PC-3 (cell line): Measurements from ENCODE around the gene SLC24A3.

Experiments
- EZH2 ChIP-seq: fragments of 300-600 bp; sonication (generic); IDR thresholded peaks from one replicate; pipeline ENCODE4 v1.6.1; 2017; ENCODE audit warnings: antibody characterized with exemption, mild to moderate bottlenecking, low read length; ENCODE audit not compliant: unreplicated experiment
- EZH2phosphoT487 ChIP-seq: fragments of 300-600 bp; sonication (generic); IDR thresholded peaks from 2 replicates; pipeline ENCODE4 v1.6.1; 2018; ENCODE audit warnings: mild to moderate bottlenecking, antibody characterized with exemption, low read length, borderline replicate concordance
- TF ChIP-seq, protein P1 (sequence below): fragments of 300-600 bp; sonication (generic); conservative IDR thresholded peaks from 2 replicates; pipeline ENCODE4 v1.5.1; 2017; ENCODE audit warnings: antibody characterized with exemption, low read depth, mild to moderate bottlenecking, low read length

DNA sequence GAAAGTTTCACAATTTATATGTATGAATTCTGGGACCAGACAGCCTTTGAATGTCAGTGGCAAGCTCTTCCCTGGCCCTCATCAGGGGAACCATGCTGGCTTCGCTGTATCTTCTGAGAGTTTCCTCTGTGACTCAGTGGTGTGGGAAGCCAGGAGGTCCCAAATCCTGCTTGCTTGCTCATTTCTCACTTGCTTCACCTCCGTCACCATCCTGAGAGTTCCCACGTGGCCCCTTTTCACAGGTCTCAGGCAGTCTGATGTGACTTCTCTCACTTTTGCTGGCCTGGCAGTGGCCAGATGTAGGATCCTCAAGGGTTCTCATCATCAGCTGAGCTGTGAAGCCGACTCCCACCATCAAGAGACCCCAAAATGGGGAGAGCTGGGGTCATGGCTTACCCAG, 517.2 kb downstream of the SLC24A3 start:
- TF ChIP-seq, protein P1, sequence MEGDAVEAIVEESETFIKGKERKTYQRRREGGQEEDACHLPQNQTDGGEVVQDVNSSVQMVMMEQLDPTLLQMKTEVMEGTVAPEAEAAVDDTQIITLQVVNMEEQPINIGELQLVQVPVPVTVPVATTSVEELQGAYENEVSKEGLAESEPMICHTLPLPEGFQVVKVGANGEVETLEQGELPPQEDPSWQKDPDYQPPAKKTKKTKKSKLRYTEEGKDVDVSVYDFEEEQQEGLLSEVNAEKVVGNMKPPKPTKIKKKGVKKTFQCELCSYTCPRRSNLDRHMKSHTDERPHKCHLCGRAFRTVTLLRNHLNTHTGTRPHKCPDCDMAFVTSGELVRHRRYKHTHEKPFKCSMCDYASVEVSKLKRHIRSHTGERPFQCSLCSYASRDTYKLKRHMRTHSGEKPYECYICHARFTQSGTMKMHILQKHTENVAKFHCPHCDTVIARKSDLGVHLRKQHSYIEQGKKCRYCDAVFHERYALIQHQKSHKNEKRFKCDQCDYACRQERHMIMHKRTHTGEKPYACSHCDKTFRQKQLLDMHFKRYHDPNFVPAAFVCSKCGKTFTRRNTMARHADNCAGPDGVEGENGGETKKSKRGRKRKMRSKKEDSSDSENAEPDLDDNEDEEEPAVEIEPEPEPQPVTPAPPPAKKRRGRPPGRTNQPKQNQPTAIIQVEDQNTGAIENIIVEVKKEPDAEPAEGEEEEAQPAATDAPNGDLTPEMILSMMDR: no peak
- TF ChIP-seq EZH2phosphoT487: no peak
- no peak for TF ChIP-seq EZH2
